CD4-positive, alpha-beta T cell (primary cell): ENCODE measurements around the gene EPRS1. TPM values are rescaled to one million over a fixed set of nuclear protein-coding genes. Genes with fewer than 3 reads are reported as not detected.

Experiments
- ATAC-seq: fragments of 200-7000 bp; cut with Tn5 transposase; one replicate; pipeline ENCODE4 v1.10.0; 2022; ENCODE audit warnings: mild to moderate bottlenecking; ENCODE audit not compliant: poor library complexity
- CTCF ChIA-PET: fragments of 350-600 bp; sonication (Branson Sonifier 250); formaldehyde crosslinking; loops from one replicate; lab custom pipeline; 2021; ENCODE audit warnings: antibody characterized with exemption, inconsistent platforms; lab: Charles Lee
- POLR2A ChIA-PET: fragments of 350-600 bp; sonication (Branson Sonifier 250); formaldehyde crosslinking; loops from one replicate; lab custom pipeline; 2021; ENCODE audit warnings: antibody characterized with exemption, inconsistent platforms; lab: Charles Lee
- DNase-seq, 14 experiments: peaks; one replicate each; pipeline ENCODE4 v3.0.0-alpha.2; 2013 to 2020; ENCODE audit warnings: mixed read lengths in 2 of 14
- H3K27ac ChIP-seq, 2 donors: one replicate each; pipeline versions ENCODE4 v1.5.1 to v1.7.0; 2013; ENCODE audit warnings: low read length in 2 of 2, low read depth in 1 of 2, mild to moderate bottlenecking in 1 of 2
- H3K27me3 ChIP-seq, 2 experiments: 1 replicate in 1 of 2; 2 replicates in 1 of 2; pipeline versions ENCODE4 v1.6.1 to v1.7.0; 2013; ENCODE audit warnings: low read length in 2 of 2, control low read depth in 1 of 2, mild to moderate bottlenecking in 1 of 2, moderate library complexity in 1 of 2; ENCODE audit not compliant: insufficient read depth in 2 of 2, control insufficient read depth in 1 of 2
- H3K36me3 ChIP-seq: one replicate; pipeline ENCODE4 v1.6.1; 2013; ENCODE audit warnings: low read length, control low read depth; ENCODE audit not compliant: insufficient read depth
- H3K4me1 ChIP-seq: one replicate; pipeline ENCODE4 v1.6.1; 2013; ENCODE audit warnings: low read length, control low read depth; ENCODE audit not compliant: insufficient read depth
- H3K4me3 ChIP-seq: one replicate; pipeline ENCODE4 v1.5.1; 2013; ENCODE audit warnings: mild to moderate bottlenecking, low read length, moderate library complexity
- H3K9me3 ChIP-seq, 2 experiments: 1 replicate in 1 of 2; 2 replicates in 1 of 2; pipeline versions ENCODE4 v1.6.1 to v1.7.0; 2013; ENCODE audit warnings: low read length in 2 of 2, mild to moderate bottlenecking in 2 of 2, control low read depth in 1 of 2, moderate library complexity in 1 of 2; ENCODE audit not compliant: control insufficient read depth in 1 of 2, insufficient read depth in 1 of 2
- H3K27ac Mint-ChIP-seq: one replicate; pipeline ENCODE4 v1.8.0; 2020; ENCODE audit warnings: mixed read lengths
- H3K27me3 Mint-ChIP-seq: one replicate; pipeline ENCODE4 v1.8.0; 2021; ENCODE audit warnings: mixed read lengths
- H3K36me3 Mint-ChIP-seq: one replicate; pipeline ENCODE4 v1.8.0; 2021; ENCODE audit warnings: low read depth, mixed read lengths
- H3K4me1 Mint-ChIP-seq: one replicate; pipeline ENCODE4 v1.8.0; 2021; ENCODE audit warnings: low read depth, mixed read lengths
- H3K4me3 Mint-ChIP-seq: one replicate; pipeline ENCODE4 v1.8.0; 2020; ENCODE audit warnings: mild to moderate bottlenecking, mixed read lengths
- H3K9me3 Mint-ChIP-seq: one replicate; pipeline ENCODE4 v1.8.0; 2020; ENCODE audit warnings: mixed read lengths
- intact Hi-C, 2 experiments: fragments of 100-400 bp; cut with DNase I in 1 of 2; cut with micrococcal nuclease in 1 of 2; formaldehyde crosslinking; loops; one replicate each; pipeline versions ENCODE4 v1.15.1 to v1.9.0; 2023 to 2025; cut with DNase I, micrococcal nuclease
- total RNA-seq, 174 experiments: library from RNA in 2 of 174; stranded (reverse) in 2 of 174; gene quantifications; one replicate each; pipeline ENCODE4 v1.2.3 and lab custom pipeline; 2021 to 2026
- TF ChIP-seq, protein P1 (sequence below): fragments of 200-600 bp; IDR thresholded peaks from one replicate; pipeline ENCODE4 v1.8.0; 2022; ENCODE audit warnings: antibody characterized with exemption, mild to moderate bottlenecking

EPRS1 gene
- total RNA-seq, 2 experiments from 2014 or later, result 37.4 to 39.6 TPM

DNA sequence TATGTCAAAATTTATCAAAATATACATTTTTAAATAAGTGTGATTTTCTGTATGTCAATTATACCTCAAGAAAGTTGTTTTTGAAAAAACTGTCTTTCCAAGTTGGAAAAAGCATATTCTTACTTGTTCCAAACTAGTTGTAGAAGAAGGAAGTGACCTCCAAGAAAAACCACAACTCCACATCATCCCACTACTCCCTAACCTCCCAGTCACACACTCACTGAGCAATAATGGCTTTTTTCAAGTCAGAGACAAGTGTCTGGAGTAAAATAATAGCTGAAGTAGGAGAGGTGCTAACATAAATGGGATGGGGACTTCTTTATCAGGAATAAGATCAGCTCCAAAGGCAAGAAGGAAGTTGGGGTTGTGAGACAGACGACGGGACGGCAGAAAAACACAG, 13.4 kb downstream of the EPRS1 start:
- TF ChIP-seq, protein P1, sequence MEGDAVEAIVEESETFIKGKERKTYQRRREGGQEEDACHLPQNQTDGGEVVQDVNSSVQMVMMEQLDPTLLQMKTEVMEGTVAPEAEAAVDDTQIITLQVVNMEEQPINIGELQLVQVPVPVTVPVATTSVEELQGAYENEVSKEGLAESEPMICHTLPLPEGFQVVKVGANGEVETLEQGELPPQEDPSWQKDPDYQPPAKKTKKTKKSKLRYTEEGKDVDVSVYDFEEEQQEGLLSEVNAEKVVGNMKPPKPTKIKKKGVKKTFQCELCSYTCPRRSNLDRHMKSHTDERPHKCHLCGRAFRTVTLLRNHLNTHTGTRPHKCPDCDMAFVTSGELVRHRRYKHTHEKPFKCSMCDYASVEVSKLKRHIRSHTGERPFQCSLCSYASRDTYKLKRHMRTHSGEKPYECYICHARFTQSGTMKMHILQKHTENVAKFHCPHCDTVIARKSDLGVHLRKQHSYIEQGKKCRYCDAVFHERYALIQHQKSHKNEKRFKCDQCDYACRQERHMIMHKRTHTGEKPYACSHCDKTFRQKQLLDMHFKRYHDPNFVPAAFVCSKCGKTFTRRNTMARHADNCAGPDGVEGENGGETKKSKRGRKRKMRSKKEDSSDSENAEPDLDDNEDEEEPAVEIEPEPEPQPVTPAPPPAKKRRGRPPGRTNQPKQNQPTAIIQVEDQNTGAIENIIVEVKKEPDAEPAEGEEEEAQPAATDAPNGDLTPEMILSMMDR, result no peak
- H3K4me3 ChIP-seq, result no peak overlapping the region
- intact Hi-C loops, result no loop called here
- no peaks in the 10 kb centered on the region for H3K27me3 ChIP-seq
- H3K27ac ChIP-seq, result no peak overlapping the region
- peaks cover 58% of the 10 kb centered on the region for H3K36me3 ChIP-seq
- ChIA-PET CTCF (interaction anchor here (1.1 kb wide), 1 partner anchor 13 kb away, joined by 3 read pairs; the partner anchor contains the start of gene EPRS1), POLR2A (interaction anchor here (1.5 kb wide), 1 partner anchor 57 kb away, joined by 5 read pairs; the partner anchor contains the start of gene BPNT1)
- H3K4me1 ChIP-seq, result no peaks in the 10 kb centered on the region
- ATAC-seq (no peak), DNase-seq (no peak)
- Mint-ChIP-seq H3K4me3 (no peak overlapping the region), H3K9me3 (no peaks in the 10 kb centered on the region), H3K4me1 (peaks cover 16% of the 10 kb centered on the region), H3K27ac (no peak overlapping the region), H3K36me3 (peaks cover 88% of the 10 kb centered on the region), H3K27me3 (no peaks in the 10 kb centered on the region)
- H3K9me3 ChIP-seq, result no peaks in the 10 kb centered on the region

DNA sequence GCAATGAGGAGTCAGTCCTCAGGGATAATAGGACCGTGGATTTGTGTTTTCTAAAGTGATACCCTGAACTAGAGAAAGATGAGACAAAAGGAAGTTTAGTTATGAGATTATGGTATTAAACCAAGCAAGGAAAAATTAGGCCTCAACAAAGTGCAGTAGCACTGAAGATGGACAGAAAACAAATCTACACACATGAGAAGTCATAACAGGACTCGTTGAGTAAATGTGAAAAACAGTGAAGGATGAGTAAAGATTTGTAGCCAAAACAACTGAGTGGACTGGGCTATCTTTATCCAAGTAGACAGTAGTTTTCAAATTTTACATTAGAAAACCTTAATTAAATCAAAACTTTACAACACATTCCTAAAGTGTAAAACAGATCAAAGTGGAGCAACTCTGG, 15.0 kb downstream of the EPRS1 start:
- intact Hi-C loops, result no loop called here
- Histone ChIP-seq H3K4me1 (no peaks in the 10 kb centered on the region), H3K27me3 (no peaks in the 10 kb centered on the region), H3K36me3 (peaks cover 54% of the 10 kb centered on the region), H3K4me3 (no peak overlapping the region), H3K27ac (no peak overlapping the region), H3K9me3 (no peaks in the 10 kb centered on the region)
- no peak for ATAC-seq
- Mint-ChIP-seq H3K9me3 (no peaks in the 10 kb centered on the region), H3K4me1 (peaks cover 6% of the 10 kb centered on the region), H3K27ac (no peak overlapping the region), H3K27me3 (no peaks in the 10 kb centered on the region), H3K36me3 (peaks cover 81% of the 10 kb centered on the region), H3K4me3 (no peak overlapping the region)
- POLR2A ChIA-PET, result interaction anchor here (1.5 kb wide), 1 partner anchor 58 kb away, joined by 5 read pairs; the partner anchor contains the start of gene BPNT1
- TF ChIP-seq, protein P1, result no peak
- no peak for DNase-seq
- CTCF ChIA-PET, result no interaction called here

DNA sequence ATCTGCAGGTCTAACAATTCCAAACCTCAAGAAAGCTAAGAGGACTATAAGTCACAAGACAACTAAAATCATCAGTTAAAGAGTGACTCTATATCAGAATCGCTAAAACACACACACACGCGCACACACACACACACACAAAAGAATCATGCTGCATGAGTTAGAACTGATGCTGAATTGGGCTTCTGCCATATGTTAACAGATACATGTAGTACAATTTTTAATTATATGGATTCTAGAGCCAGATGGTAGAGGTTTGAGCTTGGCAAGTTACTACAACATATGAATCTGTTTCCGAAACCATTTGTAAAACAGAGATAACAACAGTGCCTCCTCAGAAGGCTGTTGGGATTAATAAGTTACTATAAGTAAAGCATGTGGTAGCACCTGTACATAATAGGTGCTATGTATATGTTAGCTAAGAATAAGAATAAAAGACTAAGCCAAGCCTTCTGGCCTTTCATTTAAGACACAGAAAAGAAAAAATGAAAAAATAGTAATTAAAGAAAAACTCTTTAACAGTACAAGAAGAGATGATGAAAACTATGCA, 17.9 kb downstream of the EPRS1 start:
- no peak for DNase-seq
- peaks cover 84% of the 10 kb centered on the region for H3K36me3 Mint-ChIP-seq

More for the DNA sequence above, 17.9 kb downstream of the EPRS1 start:
- Mint-ChIP-seq H3K9me3 (no peaks in the 10 kb centered on the region), H3K4me1 (no peaks in the 10 kb centered on the region), H3K27ac (no peak overlapping the region), H3K27me3 (no peaks in the 10 kb centered on the region), H3K4me3 (no peak overlapping the region)
- POLR2A ChIA-PET, result no interaction called here
- H3K4me1 ChIP-seq, result no peaks in the 10 kb centered on the region
- peaks cover 67% of the 10 kb centered on the region for H3K36me3 ChIP-seq
- H3K27me3 ChIP-seq, result no peaks in the 10 kb centered on the region
- H3K27ac ChIP-seq, result no peak overlapping the region
- intact Hi-C loops, result no loop called here
- CTCF ChIA-PET, result interaction anchor here (1.2 kb wide), 1 partner anchor 18 kb away, joined by 3 read pairs; the partner anchor contains the start of gene EPRS1
- no peak for ATAC-seq
- H3K9me3 ChIP-seq, result no peaks in the 10 kb centered on the region
- TF ChIP-seq, protein P1, result no peak
- H3K4me3 ChIP-seq, result no peak overlapping the region
